Endothelial cell of umbilical vein (primary cell): ENCODE data around the gene BCAR3. TPM values are rescaled to one million over a fixed set of nuclear protein-coding genes. Genes with fewer than 3 reads are reported as not detected.

ENCODE experiments used
- BruUV-seq: library from RNA; stranded (reverse); fragments of 400-500 nt; replicated peaks from 2 replicates; lab custom pipeline; 2021; lab: Mats Ljungman, UMichigan
- CTCF ChIA-PET: fragments of 300-600, 350-600 bp; sonication (Branson Sonifier 250); formaldehyde crosslinking; loops from one replicate; lab custom pipeline; 2021; ENCODE audit warnings: antibody characterized with exemption, inconsistent platforms; lab: Charles Lee
- POLR2A ChIA-PET: fragments of 300-600, 350-600 bp; sonication (Branson Sonifier 250); formaldehyde crosslinking; loops from one replicate; lab custom pipeline; 2021; ENCODE audit warnings: antibody characterized with exemption, inconsistent platforms; lab: Charles Lee
- DNase-seq: peaks from one replicate; pipeline ENCODE4 v3.0.0-alpha.2; 2011; ENCODE audit warnings: low read depth, low spot score
- FAIRE-seq: peaks from 2 replicates; lab custom pipeline; 2011; peaks lifted over from hg19 to GRCh38; lab: Jason Lieb, UNC
- H2AFZ ChIP-seq: 2 replicates; pipeline ENCODE4 v1.6.0; 2012; ENCODE audit warnings: low read depth, low read length, control low read depth, inconsistent platforms
- H3K27ac ChIP-seq: 2 replicates; pipeline ENCODE4 v1.5.1; 2011; ENCODE audit warnings: low read depth, mild to moderate bottlenecking, control low read depth, low read length, moderate library complexity; ENCODE audit not compliant: insufficient read depth
- H3K27me3 ChIP-seq, 2 experiments: 2 replicates each; pipeline versions ENCODE4 v1.6.0 to v1.6.1; 2011; ENCODE audit warnings: low read length in 2 of 2, mixed read lengths in 1 of 2; ENCODE audit not compliant: control insufficient read depth in 2 of 2, insufficient read depth in 2 of 2
- H3K36me3 ChIP-seq, 2 experiments: 2 replicates in 1 of 2; 3 replicates in 1 of 2; pipeline ENCODE4 v1.5.1; 2011; ENCODE audit warnings: low read length in 2 of 2, mild to moderate bottlenecking in 1 of 2, moderate library complexity in 1 of 2; ENCODE audit not compliant: control insufficient read depth in 2 of 2, insufficient read depth in 2 of 2; ENCODE audit errors: extremely low read depth in 1 of 2
- H3K4me1 ChIP-seq: 3 replicates; pipeline ENCODE4 v1.5.1; 2011; ENCODE audit warnings: mild to moderate bottlenecking, low read length; ENCODE audit not compliant: control insufficient read depth, insufficient read depth; ENCODE audit errors: extremely low read depth
- H3K4me2 ChIP-seq: 2 replicates; pipeline ENCODE4 v1.6.1; 2011; ENCODE audit warnings: low read length, control low read depth, mixed read lengths; ENCODE audit not compliant: insufficient read depth
- H3K4me3 ChIP-seq, 3 experiments: fragments of 200-600 bp in 1 of 3; sonication (generic), shearing (Covaris generic) in 1 of 3; replicated peaks in 1 of 3; 2 replicates each; pipeline ENCODE4 v1.5.1; 2011 to 2016; ENCODE audit warnings: control low read depth in 3 of 3, low read length in 3 of 3, mild to moderate bottlenecking in 2 of 3, inconsistent platforms in 1 of 3, low read depth in 1 of 3, moderate library complexity in 1 of 3; ENCODE audit not compliant: insufficient read depth in 1 of 3
- H3K79me2 ChIP-seq: 2 replicates; pipeline ENCODE4 v1.6.0; 2012; ENCODE audit warnings: low read length, inconsistent platforms; ENCODE audit not compliant: control insufficient read depth, insufficient read depth
- H3K9ac ChIP-seq: replicated peaks from 2 replicates; pipeline ENCODE3; 2011; ENCODE audit warnings: low read length, control low read depth; ENCODE audit not compliant: insufficient read depth; ENCODE audit errors: extremely low read depth
- H3K9me1 ChIP-seq: replicated peaks from 3 replicates; pipeline ENCODE4 v1.6.0; 2011; ENCODE audit warnings: mild to moderate bottlenecking, low read length; ENCODE audit not compliant: control insufficient read depth, insufficient read depth; ENCODE audit errors: extremely low read depth
- H3K9me3 ChIP-seq: replicated peaks from 2 replicates; pipeline ENCODE4 v1.5.1; 2012; ENCODE audit warnings: low read length, inconsistent platforms; ENCODE audit not compliant: control insufficient read depth, insufficient read depth
- H4K20me1 ChIP-seq: replicated peaks from 2 replicates; pipeline ENCODE3; 2011; ENCODE audit warnings: mild to moderate bottlenecking, low read length; ENCODE audit not compliant: control insufficient read depth, insufficient read depth; ENCODE audit errors: extremely low read depth
- CTCF ChIP-seq, 2 donors: IDR thresholded peaks; 1 replicate in 1 of 2; 2 replicates in 1 of 2; pipeline ENCODE4 v1.5.1; 2011; ENCODE audit warnings: low read length in 2 of 2, mild to moderate bottlenecking in 2 of 2, moderate library complexity in 2 of 2, control low read depth in 1 of 2, inconsistent platforms in 1 of 2, low read depth in 1 of 2; ENCODE audit not compliant: insufficient read depth in 1 of 2; ENCODE audit errors: extremely low read depth in 1 of 2
- EZH2 ChIP-seq: IDR thresholded peaks from 2 replicates; pipeline ENCODE4 v1.6.1; 2012; ENCODE audit warnings: borderline replicate concordance, low read depth, mild to moderate bottlenecking, moderate library complexity, low read length, inconsistent platforms; ENCODE audit not compliant: severe bottlenecking
- FOS ChIP-seq: IDR thresholded peaks from 2 replicates; pipeline ENCODE4 v1.6.1; 2011; ENCODE audit warnings: mild to moderate bottlenecking, low read length, moderate library complexity, borderline replicate concordance; ENCODE audit not compliant: insufficient read depth
- JUN ChIP-seq: IDR thresholded peaks from 2 replicates; pipeline ENCODE4 v1.6.1; 2011; ENCODE audit warnings: borderline replicate concordance, low read depth; ENCODE audit not compliant: insufficient read length, insufficient read depth
- dilution Hi-C: fragments of 300-500 bp; cut with MboI; formaldehyde crosslinking; loops from one replicate; pipeline ENCODE4 v1.15.0; 2019; ENCODE audit warnings: low sequenced_read_pairs; ENCODE audit not compliant: extremely low pct_ligation_motif_present
- intact Hi-C: fragments of 100-400 bp; cut with micrococcal nuclease; formaldehyde crosslinking; loops from one replicate; pipeline ENCODE4 v1.10.0; 2022
- polyA plus RNA-seq, 4 experiments: library from polyadenylated mRNA; depleted of rRNA in 3 of 4; stranded (reverse) in 3 of 4; unstranded in 1 of 4; fragments of >200 nt; gene quantifications; 2 replicates each; pipeline versions ENCODE4 v1.2.1 to v1.2.3, GENCODE V29; 2011 to 2012; ENCODE audit warnings: missing spikeins in 1 of 4
- total RNA-seq: library from RNA; stranded (reverse); gene quantifications from 2 replicates; pipeline ENCODE4 v1.2.3, GENCODE V29; 2021

The BCAR3 gene
- total and polyA plus RNA-seq, 2 donors (not counting 3 experiments of a cell fraction or from before 2014, with no cell fraction given) = 17.5 to 32.9 TPM

- ChIA-PET CTCF (interaction anchor here (0.7 to 3.3 kb wide), 6 partner anchors 16 to 127 kb away, joined by 3 to 12 read pairs (median 3); no protein-coding TSS in a partner anchor), POLR2A (no interaction called here)
- dilution Hi-C loops = no loop called here
- no peaks in the 10 kb centered on the region for H3K36me3 ChIP-seq
- intact Hi-C loops = no loop called here
- no peak for TF ChIP-seq EZH2
- TF ChIP-seq JUN = no peak
- no peak for TF ChIP-seq FOS
- no peak for TF ChIP-seq CTCF (IDR thresholded peaks at IDR 0.05; ENCODE audit: extremely low read depth in 1 of 2, insufficient read depth in 1 of 2, low read depth in 1 of 2, low read length in 2 of 2)
- no TSS peak for BruUV-seq
- H4K20me1 ChIP-seq = no peaks in the 10 kb centered on the region
- H3K27ac ChIP-seq = no peak overlapping the region
- FAIRE-seq (no peak), DNase-seq (no peak)
- H3K9me3 ChIP-seq = no peaks in the 10 kb centered on the region
- H3K4me2 ChIP-seq = no peak overlapping the region
- peaks cover 10% of the 10 kb centered on the region for H3K4me1 ChIP-seq
- H3K4me3 ChIP-seq = no peak overlapping the region
- H3K79me2 ChIP-seq = no peaks in the 10 kb centered on the region
- H2AFZ ChIP-seq = no peak overlapping the region
- no peaks in the 10 kb centered on the region for H3K9me1 ChIP-seq
- H3K9ac ChIP-seq = no peak overlapping the region
- no peaks in the 10 kb centered on the region for H3K27me3 ChIP-seq
Measured at GRCh38 chr1:93687542-93687941, 5.9 kb upstream of the BCAR3 start.
